ENCODE results near the gene NUP93. TPM values are rescaled to one million over a fixed set of nuclear protein-coding genes. Genes with fewer than 3 reads are reported as not detected.

The NUP93 gene
- total RNA-seq, 4 donors from 2014 or later, result 38.2 to 46.5 (median 41.2) TPM

- H3K4me3 ChIP-seq, result no peak overlapping the region
- TF ChIP-seq, protein P1, sequence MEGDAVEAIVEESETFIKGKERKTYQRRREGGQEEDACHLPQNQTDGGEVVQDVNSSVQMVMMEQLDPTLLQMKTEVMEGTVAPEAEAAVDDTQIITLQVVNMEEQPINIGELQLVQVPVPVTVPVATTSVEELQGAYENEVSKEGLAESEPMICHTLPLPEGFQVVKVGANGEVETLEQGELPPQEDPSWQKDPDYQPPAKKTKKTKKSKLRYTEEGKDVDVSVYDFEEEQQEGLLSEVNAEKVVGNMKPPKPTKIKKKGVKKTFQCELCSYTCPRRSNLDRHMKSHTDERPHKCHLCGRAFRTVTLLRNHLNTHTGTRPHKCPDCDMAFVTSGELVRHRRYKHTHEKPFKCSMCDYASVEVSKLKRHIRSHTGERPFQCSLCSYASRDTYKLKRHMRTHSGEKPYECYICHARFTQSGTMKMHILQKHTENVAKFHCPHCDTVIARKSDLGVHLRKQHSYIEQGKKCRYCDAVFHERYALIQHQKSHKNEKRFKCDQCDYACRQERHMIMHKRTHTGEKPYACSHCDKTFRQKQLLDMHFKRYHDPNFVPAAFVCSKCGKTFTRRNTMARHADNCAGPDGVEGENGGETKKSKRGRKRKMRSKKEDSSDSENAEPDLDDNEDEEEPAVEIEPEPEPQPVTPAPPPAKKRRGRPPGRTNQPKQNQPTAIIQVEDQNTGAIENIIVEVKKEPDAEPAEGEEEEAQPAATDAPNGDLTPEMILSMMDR (IDR thresholded peaks at IDR 0.05), result no peak
- TF ChIP-seq POLR2A (IDR thresholded peaks at IDR 0.05), result no peak
- intact Hi-C loops (cut with DNase I), result no loop called here
- 58 to 77% methylated on average over 2 to 3 of the region's 3 CpGs for WGBS, 2 donors
- peaks cover 5 to 77% (median 25%) of the 10 kb centered on the region in 3 donors for H3K4me1 ChIP-seq
- peaks cover 0 to 8% (median 0%) of the 10 kb centered on the region in 3 donors for H3K36me3 ChIP-seq
- no peak overlapping the region for H3K27ac ChIP-seq
- DNase-seq, result no peak
- no peaks in the 10 kb centered on the region for H3K27me3 ChIP-seq
- no peaks in the 10 kb centered on the region for H3K9me3 ChIP-seq
Observed at GRCh38 chr16:56767024-56767423, 37.1 kb downstream of the NUP93 start.

- H3K4me1 ChIP-seq, result peaks cover 9 to 83% (median 21%) of the 10 kb centered on the region in 3 donors
- peak overlapping the region in 3 of 4 donors; percentile 20 to 71 (median 53) for H3K27ac ChIP-seq
- 20 to 37% methylated on average over 3 of the region's 3 CpGs for WGBS, 2 donors
- intact Hi-C loops (cut with DNase I), result no loop called here
- peaks cover 0 to 8% (median 0%) of the 10 kb centered on the region in 3 donors for H3K36me3 ChIP-seq
- H3K4me3 ChIP-seq, result peak overlapping the region in 2 of 4 donors; percentile 6 to 22
- H3K9me3 ChIP-seq, result no peaks in the 10 kb centered on the region
- no peaks in the 10 kb centered on the region for H3K27me3 ChIP-seq
- DNase-seq, result no peak
- TF ChIP-seq, protein P1 (IDR thresholded peaks at IDR 0.05), result no peak
- TF ChIP-seq POLR2A (IDR thresholded peaks at IDR 0.05), result no peak
Observed at GRCh38 chr16:56769677-56770076, 39.7 kb downstream of the NUP93 start.

DNA sequence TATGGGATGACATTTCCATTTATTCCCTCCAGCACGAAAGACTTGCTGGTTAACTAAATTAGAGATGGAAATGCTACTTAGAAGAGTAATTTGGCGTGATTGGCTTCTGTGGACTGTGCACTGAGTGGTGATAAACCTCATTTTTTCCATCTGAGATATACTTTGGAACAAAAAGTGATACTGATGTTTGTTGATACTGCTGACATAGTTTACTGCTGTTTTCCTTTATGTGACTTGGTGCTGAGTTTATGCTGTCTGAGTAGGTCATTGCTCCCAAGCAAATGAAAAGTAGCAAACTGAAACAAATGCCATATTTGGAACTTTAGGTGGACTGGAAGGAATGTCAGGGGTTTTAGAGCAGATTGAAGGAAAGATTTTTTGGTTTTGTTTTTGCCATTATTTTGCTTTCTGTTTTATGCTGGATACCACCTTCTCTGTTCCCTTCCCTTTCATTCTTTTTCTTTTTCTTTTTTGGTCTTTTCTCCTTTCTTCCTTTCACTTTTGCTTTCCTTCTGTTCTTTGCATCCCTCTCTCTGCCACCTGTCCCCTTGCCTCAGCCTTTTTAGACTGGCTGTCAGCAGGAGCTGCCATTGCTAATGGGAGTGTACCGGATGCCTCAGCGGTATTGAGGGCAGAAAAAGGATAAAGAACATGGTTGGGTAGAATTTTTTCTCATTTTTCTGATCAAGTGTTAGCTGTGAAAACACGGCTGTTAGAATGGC is 41.8 kb downstream of the NUP93 start:
- Histone ChIP-seq H3K36me3 (peaks cover 0 to 4% (median 0%) of the 10 kb centered on the region in 3 donors), H3K4me1 (peaks cover 12 to 95% (median 39%) of the 10 kb centered on the region in 3 donors), H3K27ac (peak overlapping the region in 1 of 4 donors; percentile 12), H3K9me3 (no peaks in the 10 kb centered on the region), H3K4me3 (no peak overlapping the region), H3K27me3 (no peaks in the 10 kb centered on the region)
- intact Hi-C loops (cut with DNase I), result no loop called here
- no peak for DNase-seq
- no peak for TF ChIP-seq POLR2A (IDR thresholded peaks at IDR 0.05)
- TF ChIP-seq, protein P1 (IDR thresholded peaks at IDR 0.05), result no peak
- 78 to 88% methylated on average over 5 of the region's 5 CpGs for WGBS, 2 donors

DNA sequence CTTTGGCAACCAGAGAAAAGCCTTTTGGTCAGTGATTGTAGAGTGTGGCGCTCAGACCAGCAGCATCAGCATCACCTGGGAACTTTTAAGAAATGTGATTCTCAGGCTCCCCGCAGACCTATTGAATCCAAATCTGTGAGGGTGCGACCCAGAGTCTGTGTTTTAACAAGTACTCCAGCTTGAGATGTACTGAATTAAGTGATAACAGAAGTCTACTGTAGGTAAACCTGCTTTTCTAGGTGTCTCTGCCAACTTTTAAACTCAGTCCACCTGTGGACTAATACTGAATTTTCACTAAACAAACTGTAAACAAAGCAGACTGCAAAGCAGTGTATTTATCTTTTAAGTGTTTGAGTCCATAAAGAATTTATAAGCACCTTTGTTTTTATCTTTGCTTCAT is 43.6 kb downstream of the NUP93 start:
- H3K36me3 ChIP-seq, result no peaks in the 10 kb centered on the region
- DNase-seq, result no peak
- peaks cover 16 to 100% (median 54%) of the 10 kb centered on the region in 3 donors for H3K4me1 ChIP-seq
- no peak overlapping the region for H3K4me3 ChIP-seq
- intact Hi-C loops (cut with DNase I), result no loop called here
- TF ChIP-seq POLR2A (IDR thresholded peaks at IDR 0.05), result no peak
- TF ChIP-seq, protein P1 (IDR thresholded peaks at IDR 0.05), result no peak
- H3K27me3 ChIP-seq, result no peaks in the 10 kb centered on the region
- 39 to 78% methylated on average over 3 of the region's 3 CpGs for WGBS, 2 donors
- H3K27ac ChIP-seq, result peak overlapping the region in 3 of 4 donors; percentile 11 to 60 (median 49)
- no peaks in the 10 kb centered on the region for H3K9me3 ChIP-seq

- Histone ChIP-seq H3K27me3 (no peaks in the 10 kb centered on the region), H3K4me3 (no peak overlapping the region), H3K27ac (peak overlapping the region in 2 of 4 donors; percentile 13 to 49), H3K9me3 (no peaks in the 10 kb centered on the region), H3K4me1 (peaks cover 16 to 98% (median 54%) of the 10 kb centered on the region in 3 donors), H3K36me3 (no peaks in the 10 kb centered on the region)
- DNase-seq, result no peak
- intact Hi-C loops (cut with DNase I), result no loop called here
- 62 to 66% methylated on average over 2 of the region's 2 CpGs for WGBS, 2 donors
- no peak for TF ChIP-seq POLR2A (IDR thresholded peaks at IDR 0.05)
- TF ChIP-seq, protein P1 (IDR thresholded peaks at IDR 0.05), result no peak
Observed at GRCh38 chr16:56774016-56774680, 44.2 kb downstream of the NUP93 start.
